Left lung (tissue), 14 donors: ENCODE data around the gene CDC25C. TPM values are rescaled to one million over a fixed set of nuclear protein-coding genes. Genes with fewer than 3 reads are reported as not detected.

Experiments
- ATAC-seq: fragments of 200-7000 bp; cut with Tn5 transposase; one replicate; pipeline ENCODE4 v1.9.1; 2020; ENCODE audit warnings: moderate library complexity
- DNase-seq, 4 donors: peaks; one replicate each; pipeline ENCODE4 v3.0.0-alpha.2; 2013 to 2020
- H3K27ac ChIP-seq, 2 donors: fragments of 200-600 bp; sonication (generic) in 1 of 2; one replicate each; pipeline versions ENCODE4 v1.5.0 to v1.8.0; 2020 to 2021
- H3K27me3 ChIP-seq, 2 donors: fragments of 200-600 bp; sonication (generic) in 1 of 2; one replicate each; pipeline versions ENCODE4 v1.5.0 to v1.8.0; 2020 to 2021
- H3K36me3 ChIP-seq, 2 donors: fragments of 200-600 bp; sonication (generic) in 1 of 2; one replicate each; pipeline versions ENCODE4 v1.5.0 to v1.8.0; 2020 to 2021
- H3K4me1 ChIP-seq, 2 donors: fragments of 200-600 bp; one replicate each; pipeline ENCODE4 v1.8.0; 2021
- H3K4me3 ChIP-seq, 2 donors: fragments of 200-600 bp; sonication (generic) in 1 of 2; one replicate each; pipeline versions ENCODE4 v1.5.0 to v1.8.0; 2020 to 2021; ENCODE audit warnings: mild to moderate bottlenecking in 1 of 2
- H3K9me3 ChIP-seq, 2 donors: fragments of 200-600 bp; sonication (generic) in 1 of 2; one replicate each; pipeline versions ENCODE4 v1.5.0 to v1.8.0; 2020 to 2021
- intact Hi-C, 2 donors: fragments of 100-400 bp; cut with DNase I; formaldehyde crosslinking; loops; one replicate each; pipeline versions ENCODE4 v1.11.2 to v1.14.2; 2022
- long read RNA-seq, 12 donors: library from polyadenylated mRNA in 2 of 12; unstranded in 2 of 12; transcript quantifications; one replicate each; pipeline ENCODE4 v2.0.0 and lab custom pipeline, GENCODE V29; 2019 to 2026
- polyA plus RNA-seq, 6 donors: library from polyadenylated mRNA; unstranded; fragments of 120-200 nt; gene quantifications; one replicate each; pipeline ENCODE4 v1.2.1, GENCODE V29; 2013; ENCODE audit not compliant: insufficient read length in 6 of 6
- total RNA-seq, 2 donors: library from RNA; stranded (reverse); fragmentation: NEBNext Ultra II Directional; extraction: Animal tissue kit (Norgen Biotek cat#: 25700); gene quantifications; one replicate each; pipeline ENCODE4 v1.2.1, GENCODE V29; 2021
- TF ChIP-seq, protein P1 (sequence below), 2 donors: fragments of 200-600 bp; sonication (generic) in 1 of 2; IDR thresholded peaks; one replicate each; pipeline versions ENCODE4 v1.5.0 to v1.8.0; 2021; ENCODE audit warnings: antibody characterized with exemption in 2 of 2
- donor health status: DM: no; HTN: yes; CAD: no.
- donor health status: DM: no; HTN: no; CAD: no.

Gene CDC25C
- 1 to 10 TPM in 1 of 2 donors, under 1 TPM in 1; 0.34 to 2.0 TPM for total RNA-seq
- 10 to 100 TPM in 3 of 6 donors, 1 to 10 TPM in 3; 6.2 to 14.6 (median 9.5) TPM for polyA plus RNA-seq
- long read RNA-seq, donor 1, partial matches to known transcripts: 18 of 19 reads
- long read RNA-seq, donor 1, other reads (novel, unspliced or antisense): 0 of 19 reads
- long read RNA-seq, donor 2: 0 reads
- long read RNA-seq, donor 3, partial matches to known transcripts: 0 of 2 reads
- long read RNA-seq, donor 3, other reads (novel, unspliced or antisense): 0 of 2 reads
- long read RNA-seq, donor 4, partial matches to known transcripts: 1 of 1 reads
- long read RNA-seq, donor 4, other reads (novel, unspliced or antisense): 0 of 1 reads
- long read RNA-seq, donor 5, partial matches to known transcripts: 0 of 1 reads
- long read RNA-seq, donor 5, other reads (novel, unspliced or antisense): 0 of 1 reads
- long read RNA-seq, donor 6, partial matches to known transcripts: 0 of 3 reads
- long read RNA-seq, donor 6, other reads (novel, unspliced or antisense): 0 of 3 reads
- long read RNA-seq, donor 7, partial matches to known transcripts: 39 of 40 reads
- long read RNA-seq, donor 7, other reads (novel, unspliced or antisense): 0 of 40 reads
- long read RNA-seq, donor 8: 0 reads
- long read RNA-seq, donor 9: 0 reads
- long read RNA-seq, donor 10, partial matches to known transcripts: 0 of 1 reads
- long read RNA-seq, donor 10, other reads (novel, unspliced or antisense): 1 of 1 reads
- long read RNA-seq, donor 11, partial matches to known transcripts: 0 of 1 reads
- long read RNA-seq, donor 11, other reads (novel, unspliced or antisense): 0 of 1 reads
- long read RNA-seq, donor 12, partial matches to known transcripts: 0 of 4 reads
- long read RNA-seq, donor 12, other reads (novel, unspliced or antisense): 0 of 4 reads

DNA sequence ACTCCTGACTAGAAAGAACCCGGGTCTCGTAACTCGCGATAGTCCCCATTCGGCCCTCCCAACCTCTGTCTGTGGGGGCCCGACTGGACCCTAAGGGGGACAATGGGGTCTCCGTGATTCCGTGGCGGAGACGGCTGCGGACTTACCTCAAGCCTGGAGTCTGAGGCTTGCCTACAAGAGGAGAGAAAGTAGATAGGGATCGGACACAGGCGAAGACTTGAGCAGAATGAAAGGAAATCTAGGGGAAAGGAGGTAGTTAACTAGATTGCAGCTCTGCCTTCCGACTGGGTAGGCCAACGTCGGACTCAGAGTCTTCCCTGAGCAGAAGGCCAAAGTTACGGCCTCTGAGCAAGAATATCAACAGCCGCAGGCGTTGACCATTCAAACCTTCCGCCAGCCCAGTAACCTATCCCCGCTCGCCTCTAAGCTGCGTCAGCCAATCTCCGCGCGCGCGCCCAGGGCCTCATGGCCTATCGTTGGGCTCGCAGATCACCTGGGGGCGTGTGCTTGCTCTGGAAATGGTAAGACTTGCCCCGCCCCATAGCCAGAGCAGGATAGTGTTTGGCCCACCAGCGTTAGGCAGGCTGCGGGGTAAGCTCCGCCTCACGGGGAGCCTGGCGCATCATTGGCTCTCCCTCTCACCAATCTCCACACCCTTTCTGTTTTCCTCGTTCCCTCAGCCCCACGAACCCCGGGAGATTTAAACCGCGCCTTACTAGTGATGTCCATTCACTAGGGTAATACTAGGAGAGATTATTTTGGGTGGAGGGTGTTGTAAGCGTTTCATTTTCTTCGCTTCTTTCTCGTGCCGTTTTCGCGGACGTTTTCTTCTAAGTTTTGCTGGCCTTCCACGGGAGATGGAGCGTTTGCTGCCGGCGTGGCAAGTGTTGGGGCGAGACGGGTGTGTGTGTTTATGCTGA is at the start of gene CDC25C:
Gene CDC25C, minus strand, starts transcription at position 356 of the 920 bp plus-strand sequence. CDS start 624 bp downstream, outside the sequence.
- H3K27me3 ChIP-seq: no peaks in the 10 kb centered on the region
- H3K36me3 ChIP-seq: no peaks in the 10 kb centered on the region
- DNase-seq (peak; percentile 95 to 99 (median 98)), ATAC-seq (peak; percentile 100)
- intact Hi-C loops: no loop called here
- no peaks in the 10 kb centered on the region for H3K9me3 ChIP-seq
- peak within 1 kb of the TSS; percentile 42 to 49 for H3K4me3 ChIP-seq
- H3K4me1 ChIP-seq: peaks cover 5 to 17% of the 10 kb centered on the region in 2 donors
- TF ChIP-seq, protein P1, sequence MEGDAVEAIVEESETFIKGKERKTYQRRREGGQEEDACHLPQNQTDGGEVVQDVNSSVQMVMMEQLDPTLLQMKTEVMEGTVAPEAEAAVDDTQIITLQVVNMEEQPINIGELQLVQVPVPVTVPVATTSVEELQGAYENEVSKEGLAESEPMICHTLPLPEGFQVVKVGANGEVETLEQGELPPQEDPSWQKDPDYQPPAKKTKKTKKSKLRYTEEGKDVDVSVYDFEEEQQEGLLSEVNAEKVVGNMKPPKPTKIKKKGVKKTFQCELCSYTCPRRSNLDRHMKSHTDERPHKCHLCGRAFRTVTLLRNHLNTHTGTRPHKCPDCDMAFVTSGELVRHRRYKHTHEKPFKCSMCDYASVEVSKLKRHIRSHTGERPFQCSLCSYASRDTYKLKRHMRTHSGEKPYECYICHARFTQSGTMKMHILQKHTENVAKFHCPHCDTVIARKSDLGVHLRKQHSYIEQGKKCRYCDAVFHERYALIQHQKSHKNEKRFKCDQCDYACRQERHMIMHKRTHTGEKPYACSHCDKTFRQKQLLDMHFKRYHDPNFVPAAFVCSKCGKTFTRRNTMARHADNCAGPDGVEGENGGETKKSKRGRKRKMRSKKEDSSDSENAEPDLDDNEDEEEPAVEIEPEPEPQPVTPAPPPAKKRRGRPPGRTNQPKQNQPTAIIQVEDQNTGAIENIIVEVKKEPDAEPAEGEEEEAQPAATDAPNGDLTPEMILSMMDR (IDR thresholded peaks at IDR 0.05): no peak
- no peak within 1 kb of the TSS for H3K27ac ChIP-seq

DNA sequence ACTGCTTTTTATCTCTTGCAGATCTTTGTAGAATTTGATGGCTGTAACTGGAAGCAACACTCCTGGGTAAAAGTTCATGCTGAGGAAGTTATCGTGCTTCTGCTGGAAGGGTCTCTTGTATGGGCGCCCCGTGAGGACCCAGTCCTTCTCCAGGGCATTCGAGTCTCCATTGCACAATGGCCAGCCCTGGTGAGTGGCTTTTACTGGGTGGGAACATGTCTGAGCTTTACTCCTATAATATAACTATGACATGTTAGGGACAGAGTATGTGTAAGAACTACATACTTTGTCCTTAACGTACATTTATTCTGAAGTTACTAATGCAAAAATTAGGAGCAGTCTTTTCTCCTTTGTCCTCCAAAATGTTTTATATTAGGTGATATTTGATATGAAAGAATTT is 41.0 kb upstream of the CDC25C start:
- peaks cover 0 to 47% of the 10 kb centered on the region in 2 donors for H3K36me3 ChIP-seq
- DNase-seq (no peak), ATAC-seq (no peak)
- H3K27ac ChIP-seq: no peak overlapping the region
- H3K9me3 ChIP-seq: no peaks in the 10 kb centered on the region
- intact Hi-C loops: no loop called here
- no peak overlapping the region for H3K4me3 ChIP-seq
- TF ChIP-seq, protein P1 (IDR thresholded peaks at IDR 0.05): no peak
- H3K4me1 ChIP-seq: peaks cover 8 to 48% of the 10 kb centered on the region in 2 donors
- no peaks in the 10 kb centered on the region for H3K27me3 ChIP-seq

DNA sequence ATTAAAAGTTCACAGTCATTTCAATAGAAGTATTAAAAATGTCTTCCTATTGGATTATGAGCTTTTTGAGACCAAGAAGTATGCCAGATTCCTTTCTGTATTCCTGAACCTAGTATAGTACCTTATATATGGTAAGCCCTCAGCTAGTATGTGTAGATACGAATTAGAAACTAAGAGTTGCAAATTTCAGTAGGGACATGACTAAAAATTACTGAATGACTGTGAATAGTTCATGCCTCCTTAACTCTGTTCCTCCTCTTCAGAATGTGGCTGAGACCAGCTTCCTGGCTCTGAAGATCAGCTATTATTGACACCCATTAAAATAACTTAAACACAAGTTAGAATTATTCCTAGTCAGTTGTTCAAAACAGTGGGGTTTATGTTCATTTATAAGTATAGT is 40.6 kb upstream of the CDC25C start:
- TF ChIP-seq, protein P1 (IDR thresholded peaks at IDR 0.05): no peak
- no peaks in the 10 kb centered on the region for H3K9me3 ChIP-seq
- H3K27me3 ChIP-seq: no peaks in the 10 kb centered on the region
- H3K4me3 ChIP-seq: no peak overlapping the region
- DNase-seq (no peak), ATAC-seq (no peak)
- peaks cover 11 to 52% of the 10 kb centered on the region in 2 donors for H3K4me1 ChIP-seq
- intact Hi-C loops: no loop called here
- H3K36me3 ChIP-seq: peaks cover 0 to 42% of the 10 kb centered on the region in 2 donors
- no peak overlapping the region for H3K27ac ChIP-seq

DNA sequence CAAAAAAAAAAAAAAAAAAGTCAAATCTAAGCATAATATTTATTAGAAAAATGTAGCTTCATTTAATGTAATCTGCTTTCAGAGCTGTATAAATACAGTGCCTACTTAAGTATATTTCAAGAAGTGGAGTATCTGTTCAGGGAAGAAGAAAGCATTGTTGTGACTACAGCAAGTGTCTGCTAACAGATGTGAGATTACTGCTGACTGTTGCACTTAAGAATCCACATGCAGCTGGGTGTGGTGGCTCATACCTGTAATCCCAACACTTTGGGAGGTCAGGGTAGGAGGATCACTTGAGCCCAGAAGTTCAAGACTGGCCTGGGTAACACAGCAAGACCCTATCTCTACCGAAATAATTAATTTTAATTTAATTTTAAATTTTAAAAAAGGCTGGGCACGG is 39.9 kb upstream of the CDC25C start:
- Histone ChIP-seq H3K27me3 (no peaks in the 10 kb centered on the region), H3K36me3 (peaks cover 0 to 35% of the 10 kb centered on the region in 2 donors), H3K4me1 (peaks cover 11 to 60% of the 10 kb centered on the region in 2 donors), H3K4me3 (no peak overlapping the region), H3K9me3 (no peaks in the 10 kb centered on the region), H3K27ac (peak overlapping the region in 1 of 2 donors; percentile 94)
- intact Hi-C loops: no loop called here
- no peak for ATAC-seq
- TF ChIP-seq, protein P1 (IDR thresholded peaks at IDR 0.05): no peak
- DNase-seq: no peak
